Ishikawa (cell line): ENCODE data around the gene MAMSTR.
A peak's percentile ranks its signal among the peaks of the same experiment; 100 is the strongest.

Source experiments
- CEBPB ChIP-seq: IDR thresholded peaks from 2 replicates; pipeline ENCODE4 v1.6.1; 2012
- CREB1 ChIP-seq: IDR thresholded peaks from 2 replicates; pipeline ENCODE4 v1.6.1; 2012; ENCODE audit warnings: low read depth
- YY1 ChIP-seq: IDR thresholded peaks from 2 replicates; pipeline ENCODE4 v1.6.1; 2012; ENCODE audit warnings: low read depth
- TF ChIP-seq, protein P1 (sequence below): IDR thresholded peaks from 2 replicates; pipeline ENCODE4 v1.6.1; 2012

DNA sequence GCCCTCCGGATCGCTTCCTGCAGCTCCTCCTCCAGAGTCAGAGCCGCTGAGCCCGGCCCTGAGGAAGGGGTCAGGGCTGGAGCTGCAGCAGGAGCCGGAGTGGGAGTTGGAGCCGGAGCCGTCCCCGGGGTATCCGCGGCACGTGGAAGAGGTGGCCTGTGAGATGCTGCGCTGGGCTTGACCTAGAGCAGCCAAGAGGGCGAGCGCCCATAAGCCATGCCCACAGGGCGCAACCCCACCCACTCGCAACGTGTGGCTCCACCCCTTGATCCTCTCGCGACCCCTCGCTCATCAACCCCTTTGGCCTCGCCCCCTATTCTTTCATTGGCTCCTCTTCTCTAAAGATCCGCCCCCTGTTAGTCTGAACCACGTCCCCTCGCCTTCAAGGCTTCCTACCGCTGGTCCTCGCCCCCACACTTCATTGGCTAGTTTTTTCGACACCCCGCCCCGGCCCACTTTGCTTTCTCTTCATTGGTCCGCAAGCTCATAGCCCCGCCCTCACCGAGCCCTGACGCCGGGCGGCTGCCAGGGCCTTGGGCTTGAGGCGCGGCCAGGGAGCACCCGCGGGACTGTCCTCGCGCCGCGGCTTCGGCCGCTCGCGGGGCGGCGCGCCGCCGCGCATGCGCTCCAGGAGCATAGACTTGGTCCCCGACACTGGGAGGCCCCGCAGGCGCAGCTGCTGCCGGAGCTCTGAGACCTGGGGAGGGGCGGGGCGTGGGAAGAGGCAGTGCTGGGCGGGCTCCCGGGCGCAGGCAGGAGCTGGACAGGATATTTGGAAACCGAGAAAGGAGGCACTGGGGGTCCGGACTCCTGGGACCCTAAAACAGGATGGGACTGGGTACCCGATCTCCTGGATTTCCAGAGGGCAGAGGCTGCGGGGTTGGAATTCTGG, 5.4 kb downstream of the MAMSTR start:
- TF ChIP-seq CEBPB (no peak), CREB1 (0 out of 2 replicates have a peak, but pooled peaks have one; percentile 30), YY1 (no peak)
- TF ChIP-seq, protein P1, sequence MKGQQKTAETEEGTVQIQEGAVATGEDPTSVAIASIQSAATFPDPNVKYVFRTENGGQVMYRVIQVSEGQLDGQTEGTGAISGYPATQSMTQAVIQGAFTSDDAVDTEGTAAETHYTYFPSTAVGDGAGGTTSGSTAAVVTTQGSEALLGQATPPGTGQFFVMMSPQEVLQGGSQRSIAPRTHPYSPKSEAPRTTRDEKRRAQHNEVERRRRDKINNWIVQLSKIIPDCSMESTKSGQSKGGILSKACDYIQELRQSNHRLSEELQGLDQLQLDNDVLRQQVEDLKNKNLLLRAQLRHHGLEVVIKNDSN, result no peak
